SK-N-SH treated with all-trans-retinoic acid at 6 μM for 48 hours (cell line): Measurements from ENCODE around the gene KRT76.

ENCODE experiments used
- ATAC-seq: fragments of 200-7000 bp; cut with Tn5 transposase; 3 replicates; pipeline ENCODE4 v1.9.1; 2020; ENCODE audit warnings: mild to moderate bottlenecking, moderate library complexity
- ARNTL ChIP-seq: fragments of 450-650 bp; formaldehyde crosslinking; IDR thresholded peaks from 2 replicates; pipeline ENCODE4 v1.5.0; 2020; ENCODE audit warnings: low read depth, mild to moderate bottlenecking, moderate library complexity, borderline replicate concordance
- CREB5 ChIP-seq: fragments of 250-450 bp; sonication (Bioruptor Pico); IDR thresholded peaks from 2 replicates; pipeline ENCODE4 v1.5.1; 2020; ENCODE audit warnings: low read depth, mild to moderate bottlenecking, moderate library complexity
- CSDC2 ChIP-seq: fragments of 250-450 bp; sonication (Bioruptor Pico); IDR thresholded peaks from 2 replicates; pipeline ENCODE4 v1.5.0; 2020; ENCODE audit warnings: mild to moderate bottlenecking, moderate library complexity
- ESRRG ChIP-seq: fragments of 250-450 bp; sonication (Bioruptor Pico); IDR thresholded peaks from 2 replicates; pipeline ENCODE4 v1.6.1; 2021; ENCODE audit warnings: mild to moderate bottlenecking
- ISL1 ChIP-seq: fragments of 250-450 bp; sonication (Bioruptor Pico); IDR thresholded peaks from 2 replicates; pipeline ENCODE4 v2.1.2; 2022; ENCODE audit warnings: mild to moderate bottlenecking, moderate library complexity
- PATZ1 ChIP-seq: fragments of 250-450 bp; sonication (Bioruptor Pico); IDR thresholded peaks from 2 replicates; pipeline ENCODE4 v1.8.0; 2020; ENCODE audit warnings: mild to moderate bottlenecking, moderate library complexity, borderline replicate concordance
- POU6F1 ChIP-seq: fragments of 250-450 bp; sonication (Bioruptor Pico); IDR thresholded peaks from 2 replicates; pipeline ENCODE4 v1.8.0; 2021; ENCODE audit warnings: low read depth, mild to moderate bottlenecking, moderate library complexity, borderline replicate concordance
- PPARA ChIP-seq: fragments of 250-450 bp; sonication (Bioruptor Pico); IDR thresholded peaks from 2 replicates; pipeline ENCODE4 v1.5.0; 2020; ENCODE audit warnings: mild to moderate bottlenecking, borderline replicate concordance
- RARB ChIP-seq: fragments of 250-450 bp; sonication (Bioruptor Pico); IDR thresholded peaks from 2 replicates; pipeline ENCODE4 v1.8.0; 2021; ENCODE audit warnings: mild to moderate bottlenecking, moderate library complexity
- SNAI2 ChIP-seq: fragments of 250-450 bp; sonication (Bioruptor Pico); IDR thresholded peaks from 2 replicates; pipeline ENCODE4 v1.5.0; 2020; ENCODE audit warnings: mild to moderate bottlenecking, moderate library complexity
- TCF4 ChIP-seq: fragments of 250-450 bp; sonication (Bioruptor Pico); IDR thresholded peaks from 2 replicates; pipeline ENCODE4 v1.8.0; 2021; ENCODE audit warnings: mild to moderate bottlenecking, moderate library complexity, borderline replicate concordance
- TSHZ2 ChIP-seq: fragments of 250-450 bp; sonication (Bioruptor Pico); IDR thresholded peaks from 2 replicates; pipeline ENCODE4 v1.5.0; 2020; ENCODE audit warnings: mild to moderate bottlenecking, moderate library complexity
- ZC3H10 ChIP-seq: fragments of 250-450 bp; sonication (Bioruptor Pico); IDR thresholded peaks from 2 replicates; pipeline ENCODE4 v1.5.1; 2021; ENCODE audit warnings: mild to moderate bottlenecking, moderate library complexity
- ZFP3 ChIP-seq: fragments of 250-450 bp; sonication (Bioruptor Pico); IDR thresholded peaks from 2 replicates; pipeline ENCODE4 v1.5.0; 2020; ENCODE audit warnings: mild to moderate bottlenecking, moderate library complexity
- ZFP30 ChIP-seq: fragments of 450-650 bp; formaldehyde crosslinking; IDR thresholded peaks from 2 replicates; pipeline ENCODE4 v1.5.0; 2022; ENCODE audit warnings: mild to moderate bottlenecking, moderate library complexity
- ZNF565 ChIP-seq: fragments of 450-650 bp; formaldehyde crosslinking; conservative IDR thresholded peaks from 2 replicates; pipeline ENCODE4 v1.5.0; 2020; ENCODE audit warnings: low read depth, mild to moderate bottlenecking, moderate library complexity
- ZNF8 ChIP-seq: fragments of 450-650 bp; formaldehyde crosslinking; IDR thresholded peaks from 2 replicates; pipeline ENCODE4 v1.5.0; 2020; ENCODE audit warnings: mild to moderate bottlenecking, moderate library complexity

The KRT76 gene

GRCh38 chr12:52768479-52769200 is 8.5 kb downstream of the KRT76 start:
- ATAC-seq, result no peak
- TF ChIP-seq ZFP3 (no peak), ESRRG (CRISPR knock-in tag) (no peak), ZFP30 (CRISPR knock-in tag) (no peak)

GRCh38 chr12:52767427-52767826 is 9.7 kb downstream of the KRT76 start:
- ATAC-seq, result no peak
- TF ChIP-seq ZC3H10, result no peak
- no peak for TF ChIP-seq ARNTL
- TF ChIP-seq CREB5 (CRISPR knock-in tag), result no peak
- no peak for TF ChIP-seq PATZ1
- TF ChIP-seq ZFP3, result no peak
- TF ChIP-seq POU6F1, result no peak
- no peak for TF ChIP-seq ZNF565 (CRISPR knock-in tag)

- no peak for ATAC-seq
- no peak for TF ChIP-seq ZNF8 (CRISPR knock-in tag)
- no peak for TF ChIP-seq SNAI2 (CRISPR knock-in tag)
- TF ChIP-seq POU6F1, result no peak
- TF ChIP-seq PPARA (CRISPR knock-in tag), result no peak
- no peak for TF ChIP-seq PATZ1
- TF ChIP-seq TCF4, result no peak
- no peak for TF ChIP-seq ISL1 (CRISPR knock-in tag)
- TF ChIP-seq TSHZ2 (CRISPR knock-in tag), result no peak
- no peak for TF ChIP-seq CSDC2
- TF ChIP-seq RARB (CRISPR knock-in tag), result no peak
- TF ChIP-seq, all 23 proteins: peak for 0
Measured at GRCh38 chr12:52767020-52767379, 10.1 kb downstream of the KRT76 start.
